ENCODE results near the gene DLGAP4.

The DLGAP4 gene

DNA sequence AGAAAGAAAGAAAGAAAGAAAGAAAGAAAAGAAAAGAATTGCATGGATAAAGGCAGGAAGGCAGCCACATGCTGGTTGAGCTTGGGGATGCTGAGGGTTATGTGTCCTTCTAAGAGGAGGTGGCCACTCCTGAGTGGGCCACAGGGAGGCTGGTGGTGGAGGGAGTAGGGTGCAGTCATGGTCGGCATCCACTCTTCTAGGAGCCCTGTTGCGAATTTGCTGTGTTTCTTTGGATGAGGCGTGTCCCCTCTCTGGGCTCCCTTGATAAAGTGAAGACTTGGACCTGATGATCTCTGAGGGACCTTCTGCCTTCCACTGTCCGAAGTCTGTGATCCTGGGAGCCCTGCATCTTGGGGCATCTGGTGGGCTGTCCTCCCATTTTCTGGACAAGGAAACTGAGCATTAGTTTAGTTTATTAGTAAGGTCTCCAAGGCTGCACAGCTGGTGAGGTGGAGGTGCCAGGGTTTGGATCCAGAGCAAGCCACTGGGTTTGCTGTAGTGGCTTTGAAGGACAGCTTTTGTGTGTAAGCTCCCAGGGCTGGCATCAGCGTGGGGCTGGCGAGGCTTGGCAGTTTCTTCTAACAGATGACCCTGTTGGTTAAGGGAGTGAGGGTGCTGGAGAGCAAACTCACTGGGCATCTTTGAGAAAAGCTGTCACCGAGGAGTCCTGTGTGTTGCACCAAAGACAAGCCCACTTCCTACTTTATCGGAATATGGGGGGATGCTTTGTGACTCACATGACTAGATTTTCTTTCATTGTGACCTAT, 4.3 kb downstream of the DLGAP4 start:
- no peak for DNase-seq

DNA sequence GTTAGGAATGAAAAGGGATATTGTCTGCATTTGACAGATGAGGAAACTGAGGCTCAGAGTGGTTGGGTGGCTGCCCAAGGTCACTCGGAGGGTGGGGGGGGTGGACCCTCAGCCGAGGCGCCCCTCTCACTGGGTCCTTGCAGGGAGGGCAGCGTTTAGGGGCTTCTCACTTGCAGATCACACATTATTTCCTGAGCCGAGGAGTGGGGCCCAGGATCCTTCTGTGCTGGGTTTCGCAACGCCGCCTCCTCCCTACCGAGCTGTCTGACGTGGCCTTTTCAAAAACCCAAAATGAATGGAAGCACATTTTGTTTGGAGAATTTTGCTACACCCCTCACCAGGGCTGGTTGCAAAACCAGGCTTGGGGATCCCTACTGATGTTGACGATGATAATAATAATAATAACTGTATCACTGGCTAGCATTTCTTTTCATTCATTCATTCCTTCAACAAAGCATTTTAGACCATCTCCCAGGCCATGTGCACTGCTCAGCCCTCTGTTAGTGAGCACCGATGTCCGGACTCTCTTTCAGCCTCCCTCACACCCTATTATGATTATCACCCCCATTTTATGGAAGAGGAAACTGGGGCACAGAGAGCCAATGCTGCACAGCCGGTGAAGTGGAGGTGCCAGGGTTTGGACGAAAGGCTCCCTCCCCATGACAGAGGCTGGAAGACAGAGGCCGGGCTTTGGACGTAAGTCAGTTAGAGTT, 5.2 kb downstream of the DLGAP4 start:
- no peak for DNase-seq

DNA sequence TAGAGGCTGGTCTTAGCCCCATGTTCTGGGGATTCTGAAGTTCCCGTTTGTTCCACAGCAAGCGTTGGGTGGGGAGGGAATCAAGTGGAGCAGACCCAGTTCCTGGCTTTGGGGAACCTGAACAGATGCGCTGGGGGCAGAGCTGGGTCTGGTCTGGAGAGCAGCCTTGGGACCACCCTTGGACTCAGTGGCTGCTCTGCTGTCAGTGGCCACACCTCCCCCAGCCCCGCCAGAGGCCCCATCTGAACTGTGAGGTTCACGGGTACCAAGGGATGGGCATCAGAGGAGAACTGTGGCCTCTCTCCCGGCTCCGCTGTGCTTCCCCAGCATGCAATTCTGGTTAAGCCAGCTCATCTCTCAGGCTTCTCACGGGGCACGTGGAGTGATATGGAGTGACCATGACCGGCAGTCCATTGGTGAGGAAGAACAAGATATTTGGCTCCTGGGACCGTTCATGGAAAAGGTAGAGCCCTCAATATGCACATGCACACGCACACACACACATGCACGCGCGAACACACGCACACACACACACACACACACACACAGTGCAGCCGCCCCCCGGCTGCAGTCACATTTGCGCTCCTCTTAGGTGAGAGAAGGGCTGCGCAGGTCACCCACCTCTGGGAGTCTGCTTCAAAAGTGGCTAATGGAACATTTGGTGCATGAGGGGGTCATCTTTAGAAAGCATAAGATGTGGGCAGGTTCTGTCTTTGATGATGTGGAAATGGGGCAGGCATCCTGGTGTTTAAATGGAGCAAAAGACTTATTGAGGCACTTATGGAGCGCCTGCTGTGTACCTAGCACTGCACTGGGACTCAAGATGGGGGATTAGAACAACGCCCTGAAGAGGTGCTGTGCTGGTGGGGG, 6.0 kb downstream of the DLGAP4 start:
- no peak for DNase-seq

GRCh38 chr20:36312724-36313441, 6.7 kb downstream of the DLGAP4 start:
- no peak for DNase-seq

GRCh38 chr20:36313476-36313875, 7.3 kb downstream of the DLGAP4 start:
- no peak for DNase-seq

DNA sequence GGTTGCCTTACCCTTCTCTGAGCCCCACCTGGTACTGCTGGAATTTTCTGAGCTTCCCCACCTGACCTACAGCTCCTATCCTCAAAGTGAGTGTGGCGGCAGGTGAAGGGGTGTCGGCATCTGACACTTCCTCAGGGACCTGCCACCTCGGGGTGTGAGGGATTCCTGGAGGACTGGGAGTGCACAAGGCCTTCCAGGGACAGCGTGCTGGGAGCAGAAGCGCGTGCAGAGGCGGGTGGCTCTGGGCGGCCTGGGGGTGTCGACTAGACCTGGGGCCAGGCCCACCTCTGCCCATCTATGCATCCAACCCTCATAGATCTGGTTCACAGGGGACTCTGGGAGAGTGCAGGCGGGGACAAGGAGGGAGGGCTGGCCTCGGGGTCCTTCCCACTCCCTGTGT, 7.8 kb downstream of the DLGAP4 start:
- no peak for DNase-seq

GRCh38 chr20:36314734-36315544, 8.8 kb downstream of the DLGAP4 start:
- peak; percentile 18 for DNase-seq

DNA sequence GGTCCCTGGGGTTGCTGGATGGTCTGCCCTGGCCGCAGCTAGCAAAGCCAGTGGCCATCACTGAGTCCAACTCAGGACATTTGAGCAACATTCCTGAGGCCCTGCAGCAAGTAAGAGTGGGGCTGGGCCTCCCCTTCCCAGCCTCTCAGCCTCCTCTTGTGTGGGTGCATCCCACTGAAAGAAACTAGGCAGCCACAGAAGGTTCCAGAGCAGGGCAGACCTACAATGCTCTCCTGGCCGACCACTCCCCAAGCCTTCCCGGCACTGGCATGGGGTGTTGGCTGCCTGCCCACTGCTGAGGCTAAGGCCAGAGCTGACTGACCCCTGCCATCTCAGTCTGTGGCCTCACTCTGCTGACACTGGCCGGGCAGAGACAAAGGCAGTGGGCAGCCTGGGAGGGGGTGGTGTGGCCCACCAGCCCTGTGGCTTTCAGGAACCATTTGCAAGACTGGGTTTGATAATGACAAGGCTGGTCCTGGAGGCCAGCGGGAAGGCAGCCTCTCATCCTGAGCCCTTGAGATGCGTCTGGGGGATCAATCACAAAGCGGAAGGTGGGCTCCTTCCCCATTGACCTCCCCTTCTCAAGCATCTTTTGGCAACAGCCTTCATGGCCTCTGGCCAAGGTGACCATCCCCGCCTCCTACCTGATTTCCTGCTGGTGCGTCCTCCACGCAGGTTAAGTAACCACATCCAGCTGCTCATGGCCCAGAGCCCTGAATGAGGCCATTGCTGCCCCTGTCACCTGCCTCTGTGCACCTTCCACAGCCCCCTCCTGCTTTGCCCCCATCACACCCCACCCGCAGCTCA, 9.6 kb downstream of the DLGAP4 start:
- DNase-seq: no peak

DNA sequence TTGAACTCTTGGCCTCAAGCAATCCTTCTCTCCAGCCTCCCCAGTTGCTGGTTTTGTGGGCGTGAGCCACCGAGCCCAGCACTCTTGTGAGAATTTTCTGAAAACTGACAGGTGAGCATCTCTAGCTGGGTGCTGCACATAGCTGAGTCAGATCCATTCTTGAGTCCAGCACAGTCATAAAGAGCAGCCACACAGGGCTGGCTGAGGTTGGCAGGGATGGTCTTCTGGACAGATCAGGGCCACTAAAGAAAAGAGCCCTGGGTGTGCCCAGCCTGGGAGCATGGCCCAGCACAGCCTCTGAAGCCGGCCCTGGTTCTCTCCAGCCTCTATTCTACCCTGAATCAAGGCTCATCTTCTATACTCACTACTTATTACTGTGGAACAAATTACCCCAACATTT, 11.5 kb downstream of the DLGAP4 start:
- no peak for DNase-seq

DNA sequence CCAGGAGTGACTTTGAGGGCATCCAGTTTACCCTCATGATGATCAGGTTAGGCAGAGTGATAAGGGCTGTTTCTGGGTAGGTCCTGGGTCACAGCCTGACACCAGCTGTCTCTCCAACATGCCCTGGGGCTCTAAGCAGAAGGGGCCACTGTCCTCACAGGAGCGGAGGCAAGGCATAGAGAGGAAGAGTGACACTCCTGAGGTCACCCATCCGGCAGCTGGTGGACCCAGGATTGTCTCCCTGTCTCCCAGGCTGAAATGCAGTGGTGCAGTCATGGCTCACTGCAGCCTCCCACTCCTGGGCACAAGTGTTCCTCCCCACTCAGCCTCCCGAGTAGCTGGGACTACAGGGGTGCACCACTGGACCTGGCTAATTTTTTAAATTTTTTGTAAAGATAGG, 12.0 kb downstream of the DLGAP4 start:
- DNase-seq: no peak

GRCh38 chr20:36319356-36320260, 13.5 kb downstream of the DLGAP4 start:
- no peak for DNase-seq

DNA sequence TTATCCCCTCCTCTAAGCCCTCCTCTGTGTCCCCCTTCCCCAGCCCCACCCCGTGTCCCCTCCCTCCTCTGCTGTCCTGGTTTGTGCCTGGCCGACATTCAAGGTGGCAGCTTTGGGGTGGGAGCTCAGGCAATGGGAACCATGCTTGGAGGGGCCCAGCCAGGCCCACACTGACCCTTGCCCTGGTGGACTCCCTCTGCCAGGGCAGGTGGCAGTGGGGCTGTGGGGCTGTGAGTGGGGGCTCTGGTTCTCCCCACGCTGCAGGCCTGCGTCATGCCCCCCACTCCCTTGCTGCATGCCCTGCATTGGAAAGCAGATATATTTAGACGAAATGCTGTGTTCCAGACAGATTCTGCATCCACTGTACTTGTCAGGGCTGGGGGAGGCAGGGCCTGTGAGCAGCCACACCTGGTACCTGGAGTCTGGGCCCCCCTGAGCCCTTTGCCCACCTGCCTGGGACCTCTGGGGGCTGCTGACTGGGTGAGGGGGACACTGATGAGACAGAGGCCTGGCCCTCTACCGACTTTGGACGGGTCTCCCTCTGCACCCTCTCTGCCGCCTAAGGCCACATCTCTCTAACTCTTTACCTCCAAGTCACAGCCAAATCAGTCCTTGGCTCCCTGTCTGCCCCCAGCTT, 14.2 kb downstream of the DLGAP4 start:
- no peak for DNase-seq

DNA sequence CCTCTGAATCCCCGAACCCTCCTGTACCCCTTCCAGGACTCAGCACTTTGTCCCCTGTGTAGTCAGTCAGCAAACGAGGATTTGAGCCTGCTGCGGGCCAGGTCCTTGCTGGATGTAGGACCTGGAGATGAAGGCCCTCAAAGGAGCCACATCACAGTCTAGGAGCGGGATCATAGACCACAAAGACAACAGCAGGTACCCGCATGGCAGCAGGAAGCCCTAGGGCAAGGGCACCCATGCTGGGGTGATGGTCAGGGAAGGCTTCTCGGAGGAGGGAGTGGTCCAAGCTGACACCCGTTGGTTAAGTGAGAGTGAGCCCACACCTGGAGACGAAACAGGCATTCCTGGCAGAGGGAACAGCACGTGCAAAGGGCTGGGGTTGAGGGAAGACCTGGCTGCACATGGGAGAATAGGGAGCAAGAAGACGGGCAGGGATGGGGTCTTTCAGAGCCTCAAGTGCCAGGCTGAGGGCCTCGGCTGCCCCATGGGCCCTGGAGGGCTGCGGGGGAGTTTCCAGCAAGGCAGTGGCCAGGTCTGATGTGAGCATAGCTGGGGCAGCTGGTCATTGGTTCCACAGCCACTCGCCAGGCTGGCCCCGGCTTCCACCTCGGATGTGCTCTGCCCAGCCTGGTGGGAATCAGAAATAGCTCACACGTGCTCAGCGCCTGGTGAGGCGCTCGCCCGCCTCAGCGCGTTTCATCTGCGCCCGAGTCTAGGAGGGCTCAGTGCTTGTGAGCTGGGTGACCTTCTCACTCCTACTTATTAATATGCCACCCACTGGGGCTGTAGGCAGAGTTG, 15.0 kb downstream of the DLGAP4 start:
- DNase-seq: no peak

GRCh38 chr20:36322131-36322530, 16.0 kb downstream of the DLGAP4 start:
- DNase-seq: no peak

GRCh38 chr20:36330091-36330490, 24.0 kb downstream of the DLGAP4 start:
- no peak for DNase-seq

DNA sequence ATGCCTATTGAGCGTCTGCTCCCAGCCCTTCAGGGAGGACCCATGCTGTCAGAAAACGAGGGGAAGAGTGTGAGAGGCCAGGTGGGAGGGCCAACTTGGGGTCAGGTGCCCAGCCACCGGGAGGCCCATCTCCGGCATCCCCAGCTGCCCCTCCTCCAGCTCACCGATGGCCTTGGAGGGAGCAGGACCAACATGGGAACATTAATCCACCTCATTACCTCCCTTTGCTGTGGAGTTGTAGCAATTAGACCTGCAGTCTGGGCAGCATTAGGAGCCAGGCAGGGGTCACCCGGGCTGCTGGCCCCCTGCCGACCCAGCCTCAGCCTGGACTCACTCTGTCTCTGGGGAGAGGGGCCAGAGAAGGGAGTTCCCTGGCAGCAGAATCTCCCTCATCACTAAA, 25.1 kb downstream of the DLGAP4 start:
- DNase-seq: no peak

GRCh38 chr20:36333841-36334240, 27.7 kb downstream of the DLGAP4 start:
- DNase-seq: no peak
